Left ventricle myocardium superior (tissue), 1 donor: ENCODE measurements around the gene NUDT16. TPM values are rescaled to one million over a fixed set of nuclear protein-coding genes. Genes with fewer than 3 reads are reported as not detected.

ENCODE experiments used
- ATAC-seq: fragments of 200-7000 bp; cut with Tn5 transposase; one replicate; pipeline ENCODE4 v1.9.1; 2020; ENCODE audit warnings: mild to moderate bottlenecking, moderate library complexity
- DNase-seq: peaks from one replicate; pipeline ENCODE4 v3.0.0-alpha.2; 2020
- intact Hi-C: fragments of 100-400 bp; cut with micrococcal nuclease; formaldehyde crosslinking; loops from one replicate; pipeline ENCODE4 v1.11.0; 2022
- total RNA-seq: library from RNA; stranded (reverse); fragmentation: NEBNext Ultra II Directional; extraction: Animal tissue kit (Norgen Biotek cat#: 25700); gene quantifications from one replicate; pipeline ENCODE4 v1.2.1, GENCODE V29; 2021
- donor health status: DM: no; HTN: yes; CAD: no; lungs with severe emphysema.

NUDT16 gene
- total RNA-seq, 1 donor from 2014 or later = 26.0 TPM

DNA sequence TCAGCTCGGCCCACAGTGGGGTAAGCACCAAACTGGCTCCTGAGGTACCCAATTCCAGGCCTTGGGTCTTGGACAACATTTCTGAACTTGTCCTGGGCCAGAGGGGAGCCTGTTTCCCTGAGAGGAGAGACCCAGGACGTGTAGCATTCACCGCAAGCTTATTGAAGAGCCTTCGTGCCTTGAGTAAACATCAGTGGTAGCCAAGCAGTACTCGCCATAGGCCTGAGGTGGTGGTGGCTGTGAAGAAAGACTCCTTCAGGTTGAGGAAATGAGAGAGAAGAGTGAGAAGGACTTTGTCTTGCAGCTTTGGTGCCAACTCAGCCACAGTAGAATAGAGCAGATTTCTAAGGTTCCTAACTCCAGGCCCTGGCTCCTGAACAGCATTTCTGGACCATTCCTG is 50.2 kb downstream of the NUDT16 start:
- DNase-seq = no peak
- no peak for ATAC-seq
- intact Hi-C loops = no loop called here

DNA sequence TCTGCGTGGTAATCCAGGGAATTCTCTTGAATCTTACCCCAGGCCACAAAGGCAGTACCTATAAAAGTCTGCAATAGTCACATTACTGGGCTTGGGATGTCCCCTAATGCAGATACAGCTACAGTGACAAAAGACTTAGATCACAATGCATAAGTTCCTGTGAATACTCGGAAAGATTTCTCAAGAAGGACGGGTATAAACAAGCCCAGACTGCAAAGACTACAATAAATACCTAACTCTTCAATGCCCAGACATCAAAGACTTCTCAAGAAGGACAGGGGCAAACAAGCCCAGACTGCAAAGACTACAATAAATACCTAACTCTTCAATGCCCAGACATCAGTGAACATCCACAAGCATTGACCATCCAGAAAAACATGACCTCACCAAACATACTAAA is 50.9 kb downstream of the NUDT16 start:
- DNase-seq (no peak), ATAC-seq (no peak)
- intact Hi-C loops = no loop called here

DNA sequence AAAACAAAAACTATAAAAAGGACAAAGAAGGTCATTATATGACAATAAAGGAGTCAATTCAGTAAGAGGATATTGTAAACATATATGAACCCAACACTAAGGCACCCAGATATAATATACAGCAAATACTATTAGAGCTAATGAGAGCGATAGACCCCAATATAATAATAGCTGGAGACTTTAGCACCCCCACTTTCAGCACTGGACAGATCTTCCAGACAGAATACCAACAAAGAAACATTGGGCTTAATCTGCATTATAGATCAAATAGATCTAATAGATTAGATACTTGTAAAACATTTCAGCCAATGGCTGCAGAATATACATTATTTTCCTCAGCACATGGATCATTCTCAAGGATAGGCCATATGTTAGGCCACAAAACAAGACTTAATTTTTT is 53.4 kb downstream of the NUDT16 start:
- intact Hi-C loops = no loop called here
- DNase-seq (no peak), ATAC-seq (no peak)

Other genes starting within 250 kb of the NUDT16 start
- 58.8 TPM for gene MRPL3, start 121.2 kb downstream of the NUDT16 start, total RNA-seq